ENCODE measurements around the gene RALGPS1.
"Not testable (repeated sequence)": the region's sequence is repeated elsewhere in the genome, so short reads cannot be mapped to it uniquely, and the experiment has no call there.

Gene RALGPS1

DNA sequence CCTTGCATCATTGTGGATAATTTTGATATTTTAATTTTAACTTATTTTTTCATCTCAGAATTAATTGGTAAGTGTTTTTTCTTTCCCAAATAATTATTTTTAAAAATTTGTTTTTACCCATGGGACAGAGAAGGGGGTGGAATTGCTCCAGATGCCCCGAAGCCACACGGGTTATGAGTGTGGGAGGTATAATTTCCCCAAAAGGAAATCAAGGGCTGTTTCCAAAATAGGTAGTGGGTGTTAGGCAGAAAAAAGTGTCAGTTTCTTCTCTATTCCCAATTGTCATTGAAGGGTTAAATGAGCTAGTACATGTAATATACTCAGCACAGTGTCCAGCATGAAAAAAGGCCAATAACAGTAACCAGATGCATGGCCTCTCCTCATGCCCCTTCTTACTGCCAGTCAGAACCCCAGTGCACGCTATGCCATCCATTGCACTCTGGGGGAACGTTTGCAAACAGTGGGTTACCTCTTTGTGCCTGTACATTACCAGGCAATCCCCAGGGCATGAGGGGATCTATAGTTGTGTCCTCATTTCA is 244.3 kb downstream of the RALGPS1 start:
- DNase-seq (ENCODE audit: low read depth), result no peak

DNA sequence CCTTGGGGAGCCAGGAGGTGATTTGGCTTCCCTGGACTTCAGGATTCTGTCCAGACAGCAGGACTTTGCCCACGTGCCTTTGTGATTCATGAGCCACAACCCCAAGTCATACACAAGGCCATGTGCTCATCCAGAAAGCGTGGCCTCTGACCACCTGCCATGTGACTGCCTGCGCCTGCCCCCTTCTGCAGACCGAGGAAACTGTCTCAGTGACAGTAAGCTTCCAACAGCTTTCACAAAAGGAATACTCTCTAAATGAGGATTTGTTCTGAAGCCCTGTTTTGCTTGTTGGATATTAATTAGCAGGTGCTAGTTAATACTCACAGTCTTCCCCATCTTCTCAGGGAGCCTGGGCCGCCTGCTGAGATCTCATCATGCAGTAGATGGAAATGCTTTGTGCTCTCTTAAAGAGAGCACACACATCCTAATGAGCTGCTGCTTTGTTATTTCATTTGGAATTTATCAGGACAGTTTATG is 244.8 kb downstream of the RALGPS1 start:
- DNase-seq (ENCODE audit: low read depth), result no peak

DNA sequence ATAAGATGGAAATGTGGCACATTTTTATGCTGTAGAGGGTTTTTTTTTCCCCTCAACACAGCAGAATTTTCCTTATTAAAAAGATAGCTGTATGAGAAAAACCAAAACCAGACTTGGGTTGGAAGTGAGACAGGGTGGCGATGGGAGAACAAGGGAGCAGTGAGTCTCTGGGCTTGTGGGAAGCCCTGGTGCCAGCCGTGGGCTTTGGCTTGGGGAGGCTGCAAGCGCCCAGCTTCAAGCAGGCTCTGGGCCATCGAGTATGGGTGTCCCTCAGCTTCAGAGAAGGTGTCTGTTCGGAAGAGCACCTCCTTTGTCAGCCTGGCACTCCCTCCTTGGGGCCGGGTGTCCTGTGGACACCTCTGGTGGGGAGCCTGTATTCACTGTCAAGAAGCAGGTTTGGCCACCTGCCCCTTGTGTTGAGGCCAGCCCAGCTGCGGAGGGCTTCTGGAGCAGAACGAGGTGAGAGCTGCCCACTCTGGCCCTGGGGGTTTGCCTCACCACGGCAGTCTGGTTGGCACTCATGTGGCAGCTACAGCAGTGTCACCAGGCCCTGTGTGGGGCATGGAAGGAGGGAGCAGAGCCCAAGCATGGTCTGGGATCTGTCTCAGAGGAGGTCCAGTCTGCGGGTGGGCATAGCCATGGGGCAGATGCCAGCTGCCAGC is 245.5 kb downstream of the RALGPS1 start:
- DNase-seq (ENCODE audit: low read depth), result no peak

DNA sequence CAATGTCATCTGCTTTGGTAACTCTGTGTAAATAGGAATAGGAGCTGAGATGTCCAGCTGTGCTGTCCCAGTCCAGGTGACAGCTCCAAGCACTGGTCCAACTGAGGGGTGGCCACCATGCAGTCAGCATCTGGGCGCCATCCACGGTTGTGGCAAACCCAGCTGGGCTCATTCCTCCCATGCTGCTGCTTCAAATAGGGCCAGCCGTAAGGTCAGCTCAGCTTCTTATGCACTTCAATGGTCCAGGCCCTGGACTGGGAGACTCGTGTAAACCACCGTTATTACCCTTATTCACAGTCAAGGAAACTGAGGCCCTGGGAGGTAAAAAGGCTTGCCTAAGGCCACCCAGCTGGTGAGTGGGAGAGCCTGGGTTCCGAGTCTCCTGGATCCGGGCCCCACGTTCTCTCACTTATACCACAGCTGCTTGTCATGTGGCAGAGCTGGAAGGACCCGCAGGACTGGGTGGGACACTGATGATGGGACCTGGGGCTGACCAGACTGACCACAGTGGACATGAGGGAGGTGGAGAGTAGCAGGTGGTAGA is 246.6 kb downstream of the RALGPS1 start:
- DNase-seq (ENCODE audit: low read depth), result no peak

DNA sequence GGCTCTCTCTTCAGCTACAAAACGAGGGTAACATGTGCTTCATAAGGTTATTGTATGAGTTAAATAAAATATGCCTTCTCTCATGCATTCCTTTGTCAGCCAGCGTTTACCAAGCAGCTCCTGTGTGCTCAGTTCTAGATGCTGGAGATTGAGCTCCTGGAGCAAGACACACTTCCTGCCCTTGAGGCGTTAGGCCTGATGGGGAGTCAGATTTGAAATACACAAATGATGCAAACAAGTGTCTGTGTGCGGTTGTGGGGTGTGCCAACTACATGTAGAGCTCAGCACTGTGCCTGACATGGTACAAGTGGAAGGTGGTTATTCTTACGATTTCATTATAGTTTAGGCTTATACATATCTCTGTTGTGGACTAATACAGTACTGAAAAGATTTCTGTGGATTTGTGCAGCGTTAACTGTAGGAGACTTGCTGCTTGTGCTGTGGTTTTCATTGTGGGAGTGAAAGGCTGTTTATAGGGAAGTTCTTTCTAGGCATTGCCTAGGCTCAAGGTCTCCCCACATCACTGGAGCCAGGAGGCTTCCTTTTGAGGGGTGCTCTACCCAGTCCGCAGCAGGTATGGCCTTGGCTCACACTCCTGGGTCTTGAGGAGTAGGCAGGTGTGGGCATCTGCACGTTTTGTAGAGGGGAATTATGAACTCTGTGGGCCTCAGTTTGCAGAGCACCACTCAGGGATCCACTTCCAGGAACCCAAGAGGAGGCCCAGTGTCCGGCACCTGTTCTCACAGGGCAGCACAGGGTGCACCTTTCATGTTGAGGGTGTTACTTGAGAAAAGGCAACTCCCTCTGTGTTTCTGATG is 247.7 kb downstream of the RALGPS1 start:
- DNase-seq (ENCODE audit: low read depth), result no peak

DNA sequence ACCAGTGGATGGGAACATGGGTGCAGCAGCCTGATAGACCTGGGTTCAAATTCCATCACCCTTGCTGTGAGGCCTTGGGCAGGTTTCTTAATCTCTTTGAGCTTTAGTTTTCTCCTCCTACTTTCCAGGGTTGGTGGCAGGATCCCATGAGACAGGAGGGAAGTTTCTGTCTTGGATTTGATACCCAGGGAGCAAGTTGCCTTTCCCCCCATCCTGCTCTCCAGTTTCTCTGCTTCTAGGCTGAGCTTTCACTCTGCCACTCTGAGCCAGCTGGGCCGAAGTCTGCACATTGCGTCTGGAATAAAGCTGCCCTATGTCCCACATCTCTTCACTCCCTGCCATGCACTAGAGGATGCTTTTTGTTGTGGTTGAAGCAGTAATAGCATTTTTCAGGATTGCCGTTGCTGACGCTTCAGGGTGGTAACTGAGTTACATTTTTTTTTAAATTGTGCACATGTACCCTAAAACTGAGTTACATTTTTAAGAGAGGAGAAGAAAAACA is 248.3 kb downstream of the RALGPS1 start:
- DNase-seq (ENCODE audit: low read depth), result no peak

DNA sequence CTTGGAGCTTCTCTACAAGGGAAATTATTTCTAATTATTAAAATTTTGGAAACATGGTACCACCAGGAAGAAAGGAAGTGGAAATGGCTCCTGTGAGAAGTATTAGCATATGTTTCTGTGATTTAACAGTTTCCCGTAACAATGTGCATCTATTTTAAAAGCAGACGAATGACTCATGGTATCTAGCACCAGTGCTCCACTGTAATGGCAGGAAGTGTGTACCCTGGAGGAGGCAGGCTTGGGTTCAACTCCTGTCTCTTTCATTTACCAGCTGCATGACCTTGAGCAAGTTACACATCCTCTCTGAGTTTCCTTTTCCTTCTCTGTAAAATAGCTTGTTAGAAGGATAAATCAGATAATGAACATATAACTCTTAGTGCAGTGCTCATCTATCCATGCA is 248.8 kb downstream of the RALGPS1 start:
- DNase-seq (ENCODE audit: low read depth), result no peak

DNA sequence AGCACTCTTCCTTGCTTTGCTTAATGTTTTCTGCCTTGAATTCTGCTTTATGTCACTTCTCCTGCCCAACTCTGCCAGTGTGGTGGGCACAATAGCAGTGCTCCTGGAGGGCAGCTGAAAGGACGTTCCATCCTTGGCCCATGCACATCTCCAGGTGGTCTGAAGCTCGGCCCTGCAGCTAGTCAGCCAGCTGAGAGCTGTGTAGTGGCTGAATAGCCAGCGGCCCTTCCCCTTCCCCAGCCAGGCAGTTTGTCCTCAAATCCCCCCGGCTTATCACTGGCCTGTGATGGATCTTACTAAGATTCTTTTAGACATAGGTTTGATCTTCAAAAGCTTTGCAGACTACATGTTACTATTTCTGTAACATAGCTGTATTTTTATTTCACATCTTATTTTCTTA is 250.5 kb downstream of the RALGPS1 start:
- no peak for DNase-seq (ENCODE audit: low read depth)

DNA sequence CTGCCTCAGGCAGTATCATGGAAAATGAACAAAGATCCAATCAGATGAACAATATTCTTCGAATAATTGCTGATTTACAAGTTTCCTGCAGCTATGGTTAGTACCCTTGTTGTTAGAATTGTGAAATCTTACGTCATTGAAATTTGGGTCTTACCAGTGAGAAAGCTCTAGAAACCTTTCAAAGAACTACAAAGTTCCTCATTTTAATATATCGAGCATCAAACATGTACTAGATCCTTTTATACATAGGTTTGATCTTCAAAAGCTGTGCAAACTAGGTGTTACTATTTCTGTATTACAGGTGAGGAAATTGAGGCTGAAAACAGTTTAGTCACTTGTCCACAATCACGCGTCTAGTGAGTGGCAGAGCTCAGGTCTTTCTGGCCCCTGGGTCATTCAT is 251.5 kb downstream of the RALGPS1 start:
- no peak for DNase-seq (ENCODE audit: low read depth)

DNA sequence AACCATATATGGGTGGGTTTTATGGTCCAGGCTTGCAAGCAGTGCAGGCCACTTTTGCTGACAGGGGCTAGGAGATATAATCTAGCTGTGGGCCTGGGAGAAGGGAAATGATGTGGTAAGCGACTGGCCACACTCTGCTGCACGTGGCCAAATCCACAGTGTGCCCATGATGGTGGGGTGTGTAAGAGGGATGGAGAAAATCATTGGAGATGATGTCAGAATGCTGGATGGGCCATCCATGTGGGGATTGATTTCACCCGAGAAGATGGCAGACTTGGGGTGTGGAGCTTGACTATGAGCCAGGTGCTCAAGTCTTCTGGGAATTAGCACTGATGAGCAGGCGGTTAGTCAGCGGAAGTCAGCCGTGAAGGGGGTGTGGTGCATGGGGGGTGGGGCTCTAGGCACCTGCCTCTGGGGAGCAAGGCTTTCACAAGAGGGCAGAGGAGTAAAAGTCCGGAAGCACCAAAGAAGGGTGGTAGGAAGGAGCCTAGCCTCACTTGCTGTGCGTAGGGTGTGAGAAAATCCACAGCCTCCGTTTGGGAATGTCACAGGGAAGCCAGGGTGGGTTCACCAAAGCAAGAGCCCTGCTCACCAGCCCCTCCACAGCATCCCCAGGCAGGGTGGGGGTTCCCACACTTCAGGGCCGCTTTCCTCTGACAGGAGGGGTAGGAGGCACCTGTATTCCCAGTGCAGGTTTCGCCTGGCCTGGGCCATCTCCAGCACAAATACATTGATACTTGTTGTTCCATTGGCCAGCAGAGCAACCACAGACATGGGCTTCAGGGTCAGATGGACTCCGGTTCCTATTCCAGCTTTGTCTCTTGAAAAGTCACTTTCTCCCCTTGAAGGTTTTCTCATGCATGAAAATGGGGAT is 252.3 kb downstream of the RALGPS1 start:
- no peak for DNase-seq (ENCODE audit: low read depth)

DNA sequence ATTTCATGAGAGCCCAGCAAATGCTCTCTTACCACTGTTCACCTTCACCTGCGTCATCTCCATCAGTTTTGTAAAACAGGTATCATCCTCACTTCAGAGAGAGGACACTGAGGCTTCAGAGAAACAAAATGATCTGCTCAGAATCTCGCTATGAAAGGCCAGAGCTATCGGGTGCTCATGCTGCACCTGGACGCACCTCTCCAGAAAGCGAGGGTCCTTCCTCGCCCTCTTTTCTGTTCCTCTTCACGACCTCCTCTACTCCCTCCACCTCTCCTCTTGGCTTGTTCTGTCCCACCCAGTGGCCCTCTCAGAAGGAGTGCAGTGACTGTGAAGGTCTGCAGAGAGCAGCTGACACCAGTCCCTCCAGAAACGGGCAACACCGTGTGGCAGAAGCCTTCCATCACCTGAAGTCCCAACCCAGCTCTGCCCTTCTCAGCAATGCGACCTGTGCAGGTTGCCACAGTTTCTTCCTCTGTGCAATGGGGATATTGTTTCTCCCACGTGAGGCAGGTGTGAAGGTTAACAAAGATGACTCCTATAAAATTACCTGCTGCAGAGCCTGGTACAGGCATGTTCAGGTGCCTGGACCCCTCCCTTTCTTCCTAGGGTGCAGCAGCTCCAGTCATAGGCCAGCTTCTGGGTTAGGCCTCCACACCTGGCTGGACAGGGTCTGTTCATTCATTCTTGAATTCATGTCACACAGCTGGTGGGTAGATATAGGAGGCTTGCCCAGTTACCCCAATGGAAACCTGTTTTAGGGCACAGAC is 253.2 kb downstream of the RALGPS1 start:
- DNase-seq (ENCODE audit: low read depth), result no peak

DNA sequence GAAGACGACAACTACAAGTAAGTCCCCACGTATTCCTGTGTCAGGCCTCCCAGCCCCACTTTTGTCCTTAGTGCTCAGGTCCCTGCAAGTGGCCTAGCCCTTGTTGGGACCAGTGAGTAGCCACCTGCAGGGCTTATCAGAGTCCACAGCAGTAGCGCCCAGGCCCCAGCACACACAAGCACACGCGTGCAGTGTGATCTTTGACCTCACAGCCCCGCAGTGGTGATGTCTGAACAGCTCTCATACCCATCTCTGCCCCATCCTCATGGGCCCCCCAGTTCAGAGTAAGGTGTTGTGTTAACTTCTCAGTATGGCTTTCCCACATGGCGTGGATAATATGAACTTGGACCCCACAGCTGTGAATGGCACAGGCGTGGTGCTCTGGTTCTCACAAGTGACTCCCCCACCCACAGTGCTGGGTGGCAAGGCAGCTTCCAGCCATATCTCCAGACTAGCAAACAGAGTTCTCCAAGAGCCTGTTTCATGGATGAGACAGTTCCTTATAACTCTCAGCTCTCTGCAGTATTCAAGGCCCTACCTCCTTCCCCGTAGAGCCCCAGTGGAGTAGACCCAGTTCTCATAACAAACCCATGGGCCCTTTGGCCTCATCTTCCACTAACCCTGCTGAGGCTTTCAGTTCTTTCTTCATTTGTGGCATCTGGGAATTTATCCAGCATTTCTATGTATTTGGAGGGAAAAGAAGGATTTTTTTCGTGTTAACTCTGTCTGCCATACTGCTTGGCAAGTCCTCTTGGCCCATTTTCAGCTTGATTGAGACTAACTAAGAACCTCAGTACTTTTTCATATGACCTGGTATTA is 254.4 kb downstream of the RALGPS1 start:
- no peak for DNase-seq (ENCODE audit: low read depth)

DNA sequence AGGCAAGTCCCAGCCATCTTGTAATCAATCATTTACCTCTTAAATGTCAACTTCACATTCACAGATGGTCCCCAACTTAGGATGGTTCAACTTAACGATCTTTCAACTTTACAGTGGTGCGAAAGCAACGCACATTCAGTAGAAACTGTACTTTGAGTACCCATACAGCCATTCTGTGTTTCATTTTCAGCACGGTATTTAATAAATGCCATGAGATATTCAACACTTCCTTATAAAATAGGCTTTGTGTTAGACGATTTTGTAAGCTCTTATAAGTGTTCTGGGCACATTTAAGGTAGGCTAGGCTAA is 254.9 kb downstream of the RALGPS1 start:
- no peak for DNase-seq (ENCODE audit: low read depth)

DNA sequence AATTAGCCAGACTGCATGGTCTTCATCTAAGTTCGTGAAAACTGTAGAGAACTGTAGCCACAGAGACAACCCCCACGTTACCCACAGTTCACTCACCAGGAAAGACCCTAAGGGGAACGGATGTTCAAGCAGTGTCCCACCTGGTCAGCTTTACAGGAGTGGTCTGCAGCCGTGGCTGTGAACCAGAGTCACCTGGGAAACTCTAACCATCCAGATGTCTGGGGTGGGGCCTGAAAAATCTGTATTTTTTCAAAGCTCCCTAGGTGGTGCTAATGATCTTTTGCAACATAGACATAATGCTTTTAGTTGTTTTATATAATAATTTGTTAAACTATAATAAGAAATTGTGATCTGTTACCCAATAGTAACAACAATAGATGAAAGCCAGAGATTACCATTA is 255.5 kb downstream of the RALGPS1 start:
- DNase-seq (ENCODE audit: low read depth), result no peak

DNA sequence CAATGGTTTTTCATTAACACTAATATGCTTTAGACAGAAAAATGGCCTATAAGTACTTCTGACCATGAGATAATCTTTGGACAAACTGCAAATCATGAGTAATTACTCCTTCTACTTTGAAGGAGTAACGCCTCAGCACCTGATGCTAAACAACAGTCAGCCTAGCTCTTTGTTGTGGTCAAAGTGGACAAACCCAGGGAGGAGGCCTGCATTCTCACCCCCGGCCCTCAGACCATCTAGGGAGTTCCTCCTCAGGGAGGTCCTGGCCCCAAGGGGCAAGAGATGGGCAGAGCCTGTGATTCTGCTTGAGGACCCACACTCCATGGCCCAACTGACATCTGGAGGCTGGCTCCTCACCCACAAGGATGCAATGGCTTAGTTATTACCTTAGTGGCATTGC is 256.1 kb downstream of the RALGPS1 start:
- DNase-seq (ENCODE audit: low read depth), result no peak

DNA sequence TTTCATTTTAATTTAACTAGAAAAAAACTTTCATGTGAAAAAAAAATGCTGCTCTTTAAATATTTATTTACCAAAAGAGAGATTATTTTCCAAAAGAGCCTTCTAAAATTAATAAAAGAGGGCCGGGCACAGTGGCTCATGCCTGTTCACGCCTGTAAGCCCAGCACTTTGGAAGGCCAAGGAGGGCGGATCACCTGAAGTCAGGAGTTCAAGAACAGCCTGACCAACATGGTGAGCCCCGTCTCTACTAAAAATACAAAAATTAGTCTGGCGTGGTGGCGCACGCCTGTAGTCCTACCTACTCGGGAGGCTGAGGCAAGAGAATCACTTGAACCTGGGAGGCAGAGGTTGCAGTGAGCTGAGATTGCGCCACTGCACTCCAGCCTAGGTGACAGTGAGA is 256.8 kb downstream of the RALGPS1 start:
- DNase-seq (ENCODE audit: low read depth), result not testable (repeated sequence)

DNA sequence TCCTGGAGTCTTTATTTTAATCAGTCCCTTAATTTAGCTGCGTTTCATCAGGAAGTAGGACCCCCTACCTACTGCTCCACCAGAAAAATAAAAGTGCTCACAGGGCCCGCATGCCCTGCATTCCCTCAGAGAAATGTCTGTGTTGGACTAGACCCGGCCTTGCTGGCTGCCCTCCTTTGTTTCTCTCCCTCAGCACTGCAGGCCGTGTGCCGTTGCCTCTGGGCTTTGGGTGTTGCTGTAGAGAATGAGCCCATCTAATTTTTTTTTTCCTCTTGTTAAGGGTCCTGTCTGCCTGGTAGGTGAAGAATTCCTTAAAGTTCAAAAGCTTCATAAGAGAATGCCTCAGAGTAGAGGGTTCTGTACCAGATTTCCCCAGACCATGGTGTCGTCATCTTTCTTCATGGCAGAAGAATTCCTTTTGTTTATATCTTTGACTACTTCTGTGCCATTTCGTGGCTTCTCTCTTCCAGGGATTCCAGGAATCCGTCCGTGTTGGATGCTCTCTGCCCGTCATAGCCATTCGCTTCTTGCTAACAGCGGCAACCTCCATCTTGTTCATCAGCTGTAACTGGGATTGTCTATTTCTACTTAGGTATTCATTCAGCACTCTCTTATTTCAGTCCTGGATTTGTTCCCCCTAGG is 257.6 kb downstream of the RALGPS1 start:
- DNase-seq (ENCODE audit: low read depth), result no peak

DNA sequence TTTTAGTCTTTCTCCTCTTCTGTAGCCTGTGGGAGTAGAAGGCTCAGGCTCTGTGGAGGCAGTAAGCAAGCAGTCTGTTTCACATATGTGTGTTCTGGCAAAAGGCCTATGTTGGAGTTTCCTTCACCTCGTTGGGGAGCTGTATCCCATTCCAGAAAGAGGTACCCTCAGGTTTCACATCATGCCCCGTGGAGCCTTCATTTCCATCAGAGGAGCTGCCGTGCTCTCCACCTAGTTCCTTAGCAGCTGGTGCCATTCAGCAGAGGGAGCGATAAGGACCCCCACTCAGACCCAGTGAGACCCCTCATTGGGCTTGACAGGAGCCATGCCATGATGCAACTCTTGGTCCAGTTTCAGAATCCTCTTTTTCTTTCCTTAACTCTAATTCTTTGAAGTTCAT is 258.5 kb downstream of the RALGPS1 start:
- no peak for DNase-seq (ENCODE audit: low read depth)

DNA sequence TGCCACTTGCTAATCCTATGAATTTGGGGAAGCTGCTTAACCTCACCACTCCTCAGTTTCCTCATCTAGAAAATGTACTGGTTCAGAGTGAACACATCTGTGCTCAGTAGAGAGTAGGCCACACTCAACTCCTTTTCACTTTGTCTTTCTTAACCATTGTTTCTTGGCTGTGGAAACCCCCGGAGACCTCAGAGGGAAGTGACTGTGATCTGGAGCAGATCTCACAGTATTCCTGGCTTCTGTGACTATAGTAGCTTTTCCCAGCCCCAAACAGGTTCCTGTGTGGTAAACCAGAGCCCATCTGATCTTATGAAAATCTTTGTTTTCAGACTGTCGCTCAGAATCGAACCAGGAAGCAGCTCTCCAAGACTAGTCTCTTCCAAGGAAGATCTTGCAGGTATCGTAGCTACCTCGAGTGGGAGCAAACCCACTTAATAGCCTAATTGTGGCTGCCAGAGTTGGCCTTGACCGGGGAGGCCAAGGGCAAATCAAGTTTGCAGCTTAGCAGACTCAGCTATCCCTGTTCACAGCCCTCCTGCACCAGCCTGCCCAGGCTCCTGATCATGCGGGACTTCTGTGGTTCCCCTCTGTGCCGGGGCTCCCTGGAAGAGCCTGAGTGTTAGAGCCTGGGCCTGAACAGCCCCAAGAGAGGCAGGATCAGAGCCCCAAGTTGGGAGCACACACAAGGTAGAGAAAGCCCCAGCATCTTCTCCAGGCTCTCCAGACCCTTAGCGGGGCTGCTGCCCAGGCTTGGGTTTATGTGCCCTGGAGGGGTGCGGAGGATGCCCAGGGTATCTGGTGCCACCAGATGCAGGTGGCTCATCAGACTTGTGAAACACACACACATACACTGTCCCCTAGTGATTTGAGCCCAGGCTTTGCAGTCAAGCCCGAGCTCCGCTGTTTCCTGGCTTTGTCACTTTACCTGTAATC is 260.1 kb downstream of the RALGPS1 start:
- no peak for DNase-seq (ENCODE audit: low read depth)
